ENCODE results near the gene ZNF618. TPM values are rescaled to one million over a fixed set of nuclear protein-coding genes. Genes with fewer than 3 reads are reported as not detected.

Gene ZNF618
- total RNA-seq, 1 donor from 2014 or later = 12.1 TPM

DNA sequence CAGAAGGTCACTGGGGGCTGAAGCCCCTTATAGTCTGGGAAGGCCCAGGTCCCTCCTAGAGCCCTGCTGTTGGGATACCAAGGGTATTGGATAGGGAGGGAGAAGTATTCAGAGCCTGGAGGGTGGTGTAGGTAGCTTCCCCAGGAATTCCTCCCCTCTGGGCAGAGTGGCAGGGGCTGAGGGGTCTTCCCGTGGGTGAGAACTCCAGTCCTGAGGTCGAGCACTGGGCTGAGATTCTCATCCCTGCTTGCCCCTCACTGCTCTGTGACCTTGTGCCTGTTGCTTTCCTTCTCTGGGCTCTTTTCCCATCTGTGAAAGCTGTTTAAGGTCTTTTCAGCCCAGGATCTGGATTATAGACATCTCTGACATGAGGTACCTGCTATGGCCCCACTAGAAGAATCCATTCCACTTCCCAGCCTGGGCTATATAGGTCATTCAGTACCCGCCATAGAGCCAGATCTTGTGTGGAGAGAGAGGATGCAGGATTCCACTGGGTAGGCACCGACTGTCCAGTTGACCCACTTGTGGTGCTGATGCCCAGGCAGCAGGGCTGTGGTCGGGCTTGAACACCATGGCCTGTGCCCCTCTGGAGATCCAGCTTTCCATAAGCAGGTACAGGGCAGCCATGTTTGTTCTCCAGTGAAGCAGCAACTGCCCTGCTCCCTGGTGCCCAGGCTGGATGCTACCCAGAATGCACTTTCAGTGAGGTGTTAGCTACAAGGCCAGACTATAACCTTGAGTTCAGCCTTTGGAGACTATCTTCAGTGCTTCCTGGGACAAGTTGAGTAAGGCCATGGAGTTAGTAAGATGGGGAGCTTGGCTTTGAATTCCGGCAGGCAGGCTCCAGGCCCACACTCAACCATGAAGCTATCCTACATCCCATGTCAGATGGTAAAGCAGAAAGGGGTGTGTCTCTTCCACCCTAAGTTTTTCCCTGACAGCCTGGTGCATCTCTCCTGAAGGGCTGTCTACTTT, 141.9 kb downstream of the ZNF618 start:
- DNase-seq (ENCODE audit: low read depth) = no peak
- H3K4me3 ChIP-seq (ENCODE audit: low read depth, low read length) = no peak overlapping the region
- H3K36me3 ChIP-seq (ENCODE audit: control insufficient read depth, insufficient read depth, low read length) = peaks cover 3% of the 10 kb centered on the region
- H3K27me3 ChIP-seq (ENCODE audit: control insufficient read depth, insufficient read depth, low read length) = no peaks in the 10 kb centered on the region
- TF ChIP-seq, protein P1, sequence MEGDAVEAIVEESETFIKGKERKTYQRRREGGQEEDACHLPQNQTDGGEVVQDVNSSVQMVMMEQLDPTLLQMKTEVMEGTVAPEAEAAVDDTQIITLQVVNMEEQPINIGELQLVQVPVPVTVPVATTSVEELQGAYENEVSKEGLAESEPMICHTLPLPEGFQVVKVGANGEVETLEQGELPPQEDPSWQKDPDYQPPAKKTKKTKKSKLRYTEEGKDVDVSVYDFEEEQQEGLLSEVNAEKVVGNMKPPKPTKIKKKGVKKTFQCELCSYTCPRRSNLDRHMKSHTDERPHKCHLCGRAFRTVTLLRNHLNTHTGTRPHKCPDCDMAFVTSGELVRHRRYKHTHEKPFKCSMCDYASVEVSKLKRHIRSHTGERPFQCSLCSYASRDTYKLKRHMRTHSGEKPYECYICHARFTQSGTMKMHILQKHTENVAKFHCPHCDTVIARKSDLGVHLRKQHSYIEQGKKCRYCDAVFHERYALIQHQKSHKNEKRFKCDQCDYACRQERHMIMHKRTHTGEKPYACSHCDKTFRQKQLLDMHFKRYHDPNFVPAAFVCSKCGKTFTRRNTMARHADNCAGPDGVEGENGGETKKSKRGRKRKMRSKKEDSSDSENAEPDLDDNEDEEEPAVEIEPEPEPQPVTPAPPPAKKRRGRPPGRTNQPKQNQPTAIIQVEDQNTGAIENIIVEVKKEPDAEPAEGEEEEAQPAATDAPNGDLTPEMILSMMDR (IDR thresholded peaks at IDR 0.05; ENCODE audit: insufficient read depth, low read length, poor library complexity, severe bottlenecking) = no peak

DNA sequence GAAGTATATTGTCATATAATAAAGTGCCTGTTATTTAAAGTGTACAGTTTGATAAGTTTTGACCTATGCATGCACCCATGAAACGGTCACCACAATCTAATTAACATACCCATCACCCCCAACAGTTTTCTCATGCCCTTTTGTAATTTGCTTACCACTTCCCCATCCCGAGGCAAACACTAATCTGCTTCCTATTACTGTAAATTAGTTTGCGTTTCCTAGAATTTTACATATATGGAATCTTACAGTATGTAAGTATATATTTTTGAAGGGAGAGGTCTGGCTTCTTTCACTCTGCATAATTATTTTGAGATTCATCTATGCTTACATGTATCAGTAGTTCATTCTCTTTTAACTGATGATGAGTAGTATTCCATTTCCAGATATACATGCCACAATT, 145.5 kb downstream of the ZNF618 start:
- DNase-seq (ENCODE audit: low read depth) = no peak
- no peaks in the 10 kb centered on the region for H3K27me3 ChIP-seq (ENCODE audit: control insufficient read depth, insufficient read depth, low read length)
- TF ChIP-seq, protein P1 (IDR thresholded peaks at IDR 0.05; ENCODE audit: insufficient read depth, low read length, poor library complexity, severe bottlenecking) = no peak
- H3K4me3 ChIP-seq (ENCODE audit: low read depth, low read length) = no peak overlapping the region
- H3K36me3 ChIP-seq (ENCODE audit: control insufficient read depth, insufficient read depth, low read length) = peaks cover 3% of the 10 kb centered on the region

DNA sequence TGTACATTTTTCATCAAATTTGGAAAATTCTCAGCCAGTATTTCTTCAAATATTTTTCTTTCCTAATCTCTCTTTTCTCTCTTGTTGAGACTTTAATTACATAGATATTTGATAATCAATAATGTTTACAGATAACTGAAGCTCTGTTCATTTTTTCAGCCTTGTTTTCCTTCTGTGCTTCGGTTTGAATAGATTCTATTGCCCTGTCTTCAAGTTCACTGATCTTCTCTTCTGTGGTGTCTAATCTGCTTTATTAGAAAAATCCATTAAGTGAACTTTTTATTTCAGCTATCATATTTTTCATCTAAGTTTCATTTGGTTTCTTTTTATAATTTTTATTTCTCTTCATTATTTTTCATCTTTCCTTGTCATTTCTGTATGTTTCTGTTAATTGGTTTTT, 147.9 kb downstream of the ZNF618 start:
- DNase-seq (ENCODE audit: low read depth) = no peak
- no peak overlapping the region for H3K4me3 ChIP-seq (ENCODE audit: low read depth, low read length)
- no peaks in the 10 kb centered on the region for H3K27me3 ChIP-seq (ENCODE audit: control insufficient read depth, insufficient read depth, low read length)
- TF ChIP-seq, protein P1 (IDR thresholded peaks at IDR 0.05; ENCODE audit: insufficient read depth, low read length, poor library complexity, severe bottlenecking) = no peak
- no peaks in the 10 kb centered on the region for H3K36me3 ChIP-seq (ENCODE audit: control insufficient read depth, insufficient read depth, low read length)

DNA sequence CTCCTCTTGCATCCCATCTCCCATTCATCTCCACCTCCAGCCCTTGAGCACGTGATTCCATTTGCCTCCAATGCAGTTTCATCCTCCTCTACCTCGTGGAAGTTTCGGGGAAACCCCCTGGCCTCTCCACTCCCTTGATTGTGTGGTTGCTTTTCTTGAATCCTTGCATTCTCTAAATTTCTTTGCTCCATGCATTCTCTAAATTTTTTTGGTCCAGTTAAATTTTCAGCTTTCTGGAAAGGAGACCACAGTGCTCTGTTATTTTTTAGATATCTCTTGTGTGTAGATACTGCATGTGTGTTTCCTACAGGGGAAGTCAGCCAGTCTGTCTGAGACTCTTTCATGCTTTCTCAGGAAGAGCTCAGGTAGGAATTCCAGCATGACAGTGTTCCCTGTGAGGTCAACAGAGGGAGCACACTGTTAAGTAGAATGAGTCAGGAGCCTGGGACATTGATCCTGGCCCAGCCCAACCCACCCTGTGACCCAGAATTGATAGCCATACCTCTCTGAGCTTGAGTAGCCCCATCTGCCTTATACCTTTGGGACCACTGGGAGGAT, 149.2 kb downstream of the ZNF618 start:
- H3K36me3 ChIP-seq (ENCODE audit: control insufficient read depth, insufficient read depth, low read length) = no peaks in the 10 kb centered on the region
- TF ChIP-seq, protein P1 (IDR thresholded peaks at IDR 0.05; ENCODE audit: insufficient read depth, low read length, poor library complexity, severe bottlenecking) = no peak
- H3K27me3 ChIP-seq (ENCODE audit: control insufficient read depth, insufficient read depth, low read length) = no peaks in the 10 kb centered on the region
- no peak overlapping the region for H3K4me3 ChIP-seq (ENCODE audit: low read depth, low read length)
- no peak for DNase-seq (ENCODE audit: low read depth)

DNA sequence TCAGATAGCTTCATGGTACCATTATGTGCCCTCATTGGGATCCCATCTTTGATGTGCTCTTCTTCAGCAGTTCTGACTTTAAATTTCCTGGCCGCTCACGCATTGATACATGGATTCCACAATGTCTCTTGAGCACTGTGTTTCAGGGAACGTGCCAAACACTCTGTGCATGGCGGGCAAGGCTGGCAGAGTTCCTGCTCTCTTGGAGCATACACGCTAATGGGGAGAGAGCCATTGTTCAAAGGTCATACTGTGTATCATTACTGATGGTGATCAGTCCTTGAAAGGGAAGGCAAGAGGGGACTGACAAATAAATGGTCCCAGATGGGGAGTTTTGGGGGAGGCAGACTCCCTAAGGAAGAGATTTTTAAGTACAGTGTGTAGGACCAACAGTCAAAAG, 149.7 kb downstream of the ZNF618 start:
- H3K36me3 ChIP-seq (ENCODE audit: control insufficient read depth, insufficient read depth, low read length) = no peaks in the 10 kb centered on the region
- no peaks in the 10 kb centered on the region for H3K27me3 ChIP-seq (ENCODE audit: control insufficient read depth, insufficient read depth, low read length)
- TF ChIP-seq, protein P1 (IDR thresholded peaks at IDR 0.05; ENCODE audit: insufficient read depth, low read length, poor library complexity, severe bottlenecking) = no peak
- H3K4me3 ChIP-seq (ENCODE audit: low read depth, low read length) = no peak overlapping the region
- no peak for DNase-seq (ENCODE audit: low read depth)

Data from kidney epithelial cell (primary cell).